HG03175 (cell line): Measurements from ENCODE around the gene FAM171A2.
A peak's percentile ranks its signal among the peaks of the same experiment; 100 is the strongest.
"Not testable (repeated sequence)": the region's sequence is repeated elsewhere in the genome, so short reads cannot be mapped to it uniquely, and the experiment has no call there.

ENCODE experiments used
- ATAC-seq: cut with Tn5 transposase; IDR thresholded peaks from one replicate; pipeline ENCODE4 v1.9.1; 2021; ENCODE audit warnings: mild to moderate bottlenecking, moderate library complexity; ENCODE audit not compliant: unreplicated experiment

FAM171A2 gene

DNA sequence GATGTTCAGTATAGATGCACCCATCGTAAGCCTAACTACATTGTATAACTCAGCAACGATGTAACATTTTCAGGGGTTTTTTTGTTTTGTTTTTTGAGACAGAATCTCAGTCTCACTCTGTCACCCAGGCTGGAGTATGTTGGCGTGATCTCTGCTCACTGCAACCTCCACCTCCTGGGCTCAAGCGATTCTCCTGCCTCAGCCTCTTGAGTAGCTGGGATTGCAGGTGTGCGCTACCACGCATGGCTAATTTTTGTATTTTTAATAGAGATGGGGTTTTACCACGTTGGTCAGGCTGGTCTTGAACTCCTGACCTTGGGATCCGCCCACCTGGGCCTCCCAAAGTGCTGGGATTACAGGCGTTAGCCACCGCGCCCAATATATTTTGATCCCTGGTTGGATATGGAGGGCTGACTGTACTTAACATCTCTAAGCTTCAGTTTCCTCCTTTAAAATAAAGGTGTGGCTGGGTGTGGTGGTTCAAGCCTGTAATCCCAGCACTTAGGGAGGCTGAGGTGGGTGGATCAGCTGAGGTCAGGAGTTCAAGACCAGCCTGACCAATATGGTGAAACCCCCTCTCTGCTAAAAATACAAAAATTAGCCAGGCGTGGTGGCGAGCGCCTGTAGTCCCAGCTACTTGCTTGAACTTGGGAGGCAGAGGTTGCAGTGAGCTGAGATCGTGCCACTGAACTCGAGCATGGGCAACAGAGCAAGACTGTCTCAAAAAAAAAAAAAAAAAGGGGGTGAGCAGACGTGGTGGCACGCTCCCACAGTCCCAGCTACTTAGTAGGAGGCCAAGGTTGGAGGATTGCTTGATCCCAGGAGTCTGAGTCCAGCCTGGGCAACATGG is 16.2 kb downstream of the FAM171A2 start:
- not testable (repeated sequence) for ATAC-seq

DNA sequence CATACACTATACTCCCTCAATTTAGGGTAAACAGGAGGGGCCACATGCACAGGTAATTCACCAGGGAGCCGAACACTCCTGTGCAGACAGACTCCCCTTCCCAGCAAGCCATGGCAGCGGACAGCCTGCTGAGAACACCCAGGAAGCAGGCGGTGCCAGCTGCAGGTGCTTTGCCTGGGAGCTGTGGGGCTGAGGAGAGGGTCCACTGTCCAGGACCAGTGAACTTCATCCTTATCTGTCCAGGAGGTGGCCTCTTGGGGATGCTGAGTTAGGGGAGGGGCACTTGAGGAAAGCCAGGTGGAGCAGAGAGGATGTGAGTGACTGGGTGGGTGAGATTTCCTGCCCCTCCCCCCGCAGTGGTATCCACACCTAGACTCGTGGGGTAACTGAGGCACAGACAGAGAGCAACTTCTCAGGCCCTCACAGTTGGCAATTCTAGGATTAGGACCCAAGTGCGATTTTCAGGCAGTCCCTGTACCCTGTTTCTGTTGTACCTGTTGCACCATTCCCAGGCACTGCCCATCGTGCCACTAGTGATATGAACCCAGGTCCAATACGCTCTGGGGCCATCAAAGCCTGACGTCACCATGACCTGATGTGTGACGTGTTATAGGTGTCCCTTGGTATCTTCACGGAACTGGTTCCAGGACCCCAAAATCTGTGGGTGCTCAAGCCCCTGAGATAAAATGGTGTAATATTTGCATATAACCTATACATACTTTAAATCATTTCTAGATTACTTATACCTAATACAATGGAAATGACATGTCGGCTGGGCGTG is 17.4 kb downstream of the FAM171A2 start:
- no peak for ATAC-seq

DNA sequence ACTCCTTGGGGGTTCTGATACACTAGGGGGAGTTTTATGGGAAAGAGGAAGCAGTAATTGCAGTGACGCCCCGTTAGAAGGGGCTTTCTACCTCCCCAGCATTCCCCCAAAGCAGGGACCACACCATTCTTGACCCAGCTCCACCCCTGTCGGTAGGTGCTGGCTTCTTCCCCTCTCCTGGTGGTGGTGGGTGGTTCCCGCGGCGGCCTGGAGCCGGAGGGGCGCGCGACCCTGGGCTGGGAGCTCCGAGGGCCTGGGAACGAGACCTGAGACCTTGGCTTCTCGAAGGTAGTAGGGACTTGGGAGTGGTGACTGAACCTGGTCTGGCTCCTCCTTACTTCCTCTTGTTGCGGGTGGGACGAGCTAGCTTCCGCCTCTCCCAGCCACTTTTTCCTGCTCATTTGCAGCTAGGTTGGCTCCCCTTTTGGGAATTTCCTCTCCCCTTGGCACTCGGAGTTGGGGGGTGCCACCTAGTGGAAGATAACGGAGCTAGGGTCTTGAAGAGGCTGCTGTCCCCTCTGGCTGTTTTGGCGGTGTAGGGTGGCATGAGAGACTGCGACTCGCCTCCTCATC is 18.1 kb downstream of the FAM171A2 start:
- no peak for ATAC-seq

DNA sequence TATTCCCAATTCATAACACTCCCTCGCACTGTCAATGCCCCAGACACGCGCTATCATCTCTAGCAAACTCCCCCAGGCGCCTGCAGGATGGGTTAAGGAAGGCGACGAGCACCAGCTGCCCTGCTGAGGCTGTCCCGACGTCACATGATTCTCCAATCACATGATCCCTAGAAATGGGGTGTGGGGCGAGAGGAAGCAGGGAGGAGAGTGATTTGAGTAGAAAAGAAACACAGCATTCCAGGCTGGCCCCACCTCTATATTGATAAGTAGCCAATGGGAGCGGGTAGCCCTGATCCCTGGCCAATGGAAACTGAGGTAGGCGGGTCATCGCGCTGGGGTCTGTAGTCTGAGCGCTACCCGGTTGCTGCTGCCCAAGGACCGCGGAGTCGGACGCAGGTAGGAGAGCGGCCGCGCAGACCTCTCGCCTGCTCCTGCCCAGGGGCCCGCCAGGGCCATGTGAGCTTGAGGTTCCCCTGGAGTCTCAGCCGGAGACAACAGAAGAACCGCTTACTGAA is 18.7 kb downstream of the FAM171A2 start, which contains the start of gene GRN:
TSS of gene GRN (plus strand) at position 364 of the 515 bp plus-strand sequence. CDS start 3,863 bp downstream, outside the sequence.
- peak; percentile 61 for ATAC-seq

DNA sequence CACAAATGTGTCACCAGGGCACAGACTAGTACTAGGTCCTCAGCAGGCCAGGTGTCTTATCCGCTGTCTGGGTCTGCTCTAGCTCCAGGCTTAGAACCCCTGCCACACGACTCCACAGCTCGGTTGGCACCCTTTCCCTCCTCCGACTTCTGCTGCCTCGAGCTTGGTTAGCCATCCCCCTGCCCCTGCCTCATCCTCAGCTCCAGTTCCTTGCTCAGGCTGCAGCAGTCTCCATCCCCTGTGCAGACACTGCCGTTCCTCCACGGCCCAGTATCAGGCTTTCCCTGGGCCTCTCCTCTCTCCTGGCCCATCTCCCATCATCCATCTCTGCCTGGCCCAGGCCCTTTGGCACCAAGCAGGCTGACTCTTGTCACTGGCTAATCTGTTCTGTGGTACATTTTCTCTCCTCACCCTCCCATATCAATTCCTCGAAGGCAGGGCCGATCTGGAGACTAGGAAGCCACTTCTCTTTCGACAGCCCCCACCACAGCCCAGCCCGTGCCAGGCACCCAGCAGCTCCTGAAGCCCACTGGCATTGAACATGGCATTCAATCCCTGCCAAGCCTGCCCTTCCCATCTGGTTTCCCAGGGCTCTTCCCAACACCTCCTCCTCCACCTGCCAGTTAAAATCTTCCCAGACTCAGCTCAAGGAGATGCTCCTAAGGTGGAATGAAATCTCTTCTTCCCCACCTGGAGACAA is 20.0 kb downstream of the FAM171A2 start:
- ATAC-seq = no peak

DNA sequence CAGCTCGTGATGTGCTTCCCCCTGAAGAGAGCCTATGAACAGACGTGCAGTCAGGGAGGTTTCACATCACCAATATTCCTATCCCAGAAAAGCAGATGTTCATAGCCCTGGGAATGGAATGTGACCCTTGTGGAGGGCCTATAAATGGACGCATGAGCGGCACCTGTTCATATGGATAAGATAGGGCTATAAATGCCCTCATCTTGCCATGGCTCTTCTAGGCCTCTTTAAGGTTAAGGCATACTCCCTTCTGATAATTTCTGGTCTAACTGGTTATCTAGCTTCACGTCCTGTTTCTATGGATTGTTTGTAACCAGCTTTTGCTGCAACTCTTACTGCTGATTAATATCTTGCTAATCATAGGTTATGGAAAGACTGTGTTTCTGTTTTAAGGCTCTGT is 23.1 kb downstream of the FAM171A2 start:
- not testable (repeated sequence) for ATAC-seq

DNA sequence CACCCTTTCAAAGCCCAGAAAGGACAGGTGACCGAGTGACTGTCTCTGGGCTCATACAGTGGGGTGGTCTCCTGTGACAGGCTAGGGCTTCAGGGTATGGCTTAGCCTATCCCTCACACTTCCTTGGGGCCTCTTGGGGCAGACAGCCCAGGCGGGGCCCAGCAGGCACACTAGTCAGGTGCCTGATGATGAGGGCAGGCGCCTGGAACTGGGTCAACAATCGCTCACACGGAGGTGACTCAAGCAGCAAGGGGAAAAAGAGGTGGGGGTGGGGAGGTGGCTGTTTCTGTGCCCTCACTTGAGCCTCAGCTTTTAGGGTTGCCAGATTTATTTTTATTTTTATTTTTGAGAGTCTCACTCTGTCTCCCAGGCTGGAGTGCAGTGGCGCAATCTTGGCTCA is 25.0 kb downstream of the FAM171A2 start:
- no peak for ATAC-seq

DNA sequence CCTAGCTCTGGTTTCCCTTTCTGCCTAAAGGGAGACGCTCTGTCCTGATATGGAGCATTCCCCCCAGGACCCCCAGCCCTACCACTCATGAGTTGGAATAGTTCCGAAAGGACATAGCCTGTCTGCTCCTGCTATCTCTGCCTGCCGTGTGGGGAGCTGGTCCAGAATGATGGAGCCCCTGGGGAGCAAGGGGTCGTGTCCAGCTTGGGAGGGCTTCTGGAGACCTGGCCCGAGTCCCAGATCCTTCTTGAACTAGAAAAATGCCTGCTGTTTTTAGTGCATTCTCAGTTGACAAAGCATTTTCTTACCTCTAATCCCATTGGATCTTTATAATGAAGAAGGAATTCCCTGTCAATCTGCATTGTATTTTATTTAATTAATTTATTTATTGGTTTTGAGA is 27.7 kb downstream of the FAM171A2 start:
- no peak for ATAC-seq

DNA sequence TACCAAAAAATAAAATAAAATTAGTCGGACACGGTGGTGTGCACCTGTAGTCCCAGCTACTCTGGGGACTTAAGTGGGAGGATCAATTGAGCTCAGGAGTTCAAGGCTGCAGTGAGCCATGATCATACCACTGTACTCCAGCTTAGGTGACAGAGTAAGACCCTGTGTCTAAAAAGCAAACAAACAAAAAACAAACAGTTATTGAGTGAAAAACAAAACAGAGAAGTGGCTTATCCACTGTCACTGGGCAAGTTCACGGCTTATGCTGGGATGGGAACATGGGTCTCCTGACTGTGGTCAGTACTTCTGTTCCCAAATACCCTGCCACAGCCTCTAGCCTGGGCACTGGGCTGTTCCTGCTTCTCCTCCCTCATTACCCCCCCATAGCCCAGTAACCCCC is 28.1 kb downstream of the FAM171A2 start:
- ATAC-seq = no peak

DNA sequence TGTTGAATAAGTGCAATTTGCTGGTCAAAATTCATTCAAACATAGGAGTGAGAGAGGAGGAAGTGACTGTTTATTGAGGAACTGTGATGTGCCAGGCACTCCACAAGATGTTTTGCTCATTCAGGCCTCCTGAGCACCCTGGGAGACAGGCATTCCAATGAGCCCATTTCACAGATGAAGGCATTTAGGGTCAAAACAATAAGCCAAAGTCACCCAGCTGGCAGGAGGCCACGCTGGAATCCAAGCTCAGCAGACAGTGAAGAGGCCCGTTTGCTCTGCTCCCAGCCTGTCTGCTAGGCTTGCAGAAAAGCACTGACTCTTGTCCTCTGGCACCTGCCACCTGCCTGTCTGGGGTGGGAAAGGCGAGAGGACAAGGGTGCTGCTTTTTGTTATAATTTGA is 28.9 kb downstream of the FAM171A2 start:
- no peak for ATAC-seq

DNA sequence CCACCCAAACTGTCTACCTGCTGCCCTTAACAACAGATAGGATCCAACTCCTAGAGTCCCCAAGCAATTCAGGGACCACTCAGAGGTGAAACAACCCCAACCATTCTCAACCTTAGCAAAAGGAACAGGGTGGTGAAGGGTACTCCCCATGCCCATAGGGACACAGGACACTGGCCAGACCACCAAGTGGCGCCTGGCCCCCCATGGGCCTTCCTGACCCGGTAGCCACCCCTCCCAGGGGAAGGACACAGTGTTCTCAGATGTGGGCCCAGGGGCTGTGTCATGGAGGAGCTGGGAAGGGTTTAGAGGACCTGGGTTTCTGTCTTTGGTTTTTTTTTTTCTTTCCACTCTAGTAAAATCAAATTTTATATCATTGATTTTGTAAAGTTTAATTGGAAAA is 29.3 kb downstream of the FAM171A2 start:
- ATAC-seq = no peak

DNA sequence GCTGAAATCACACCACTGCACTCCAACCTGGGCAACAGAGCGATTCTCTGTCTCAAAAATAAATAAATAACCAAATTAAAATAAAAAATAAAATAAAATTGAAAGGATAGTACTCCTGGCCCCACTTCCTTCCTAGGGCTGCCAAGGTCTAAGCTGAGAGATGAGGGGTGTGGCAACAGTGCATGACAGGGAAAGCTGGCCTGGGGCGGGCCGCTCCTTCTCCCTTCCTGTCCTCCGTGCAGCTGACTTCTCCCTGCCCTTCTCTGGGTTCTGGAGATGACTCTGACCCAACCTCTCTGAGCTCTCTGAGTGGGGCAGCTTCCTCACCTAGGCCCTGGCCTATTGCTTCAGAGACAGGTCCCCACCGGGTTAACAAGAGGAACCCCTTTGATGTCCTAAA is 30.3 kb downstream of the FAM171A2 start:
- ATAC-seq = no peak

DNA sequence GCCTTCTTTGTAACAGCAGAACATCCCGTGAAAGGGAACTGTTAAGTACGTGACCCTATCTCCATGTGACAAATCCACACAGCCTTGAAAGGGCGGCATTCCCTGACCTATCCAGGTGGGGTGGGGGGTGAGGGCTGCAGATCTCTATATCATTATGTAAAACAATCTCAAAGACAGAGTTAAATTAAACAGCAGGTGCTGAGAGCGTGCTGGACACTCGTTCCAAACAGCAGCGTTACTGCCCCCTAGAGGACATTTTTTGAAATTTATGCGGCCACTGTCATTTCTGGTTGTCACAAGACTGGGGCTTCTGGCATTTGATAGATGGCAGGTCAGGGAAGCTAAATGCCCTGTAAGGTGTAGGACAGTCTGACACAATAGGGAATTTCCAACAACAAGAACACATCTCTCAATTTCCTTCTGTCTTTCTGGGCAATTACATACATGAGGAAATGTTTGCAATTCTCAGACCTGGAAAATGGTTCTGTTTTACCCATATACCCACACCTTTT is 32.3 kb downstream of the FAM171A2 start:
- no peak for ATAC-seq

DNA sequence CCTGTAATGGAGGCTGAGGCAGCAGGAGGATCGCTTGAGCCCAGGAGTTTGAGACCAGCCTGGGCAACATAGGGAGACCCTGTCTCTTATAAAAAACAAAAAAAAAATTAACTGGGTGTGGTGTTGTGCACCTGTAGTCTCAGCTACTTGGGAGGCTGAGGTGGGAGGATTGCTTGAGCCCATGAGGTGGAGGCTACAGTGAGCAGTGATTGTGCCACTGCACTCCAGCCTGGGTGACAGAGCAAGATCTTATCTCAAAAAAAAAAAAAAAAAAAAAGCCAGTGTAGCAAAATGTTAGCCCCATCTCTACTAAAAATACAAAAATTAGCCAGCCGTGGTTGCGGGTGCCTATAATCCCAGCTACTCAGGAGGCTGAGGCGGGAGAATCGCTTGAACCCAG is 33.4 kb downstream of the FAM171A2 start:
- not testable (repeated sequence) for ATAC-seq

DNA sequence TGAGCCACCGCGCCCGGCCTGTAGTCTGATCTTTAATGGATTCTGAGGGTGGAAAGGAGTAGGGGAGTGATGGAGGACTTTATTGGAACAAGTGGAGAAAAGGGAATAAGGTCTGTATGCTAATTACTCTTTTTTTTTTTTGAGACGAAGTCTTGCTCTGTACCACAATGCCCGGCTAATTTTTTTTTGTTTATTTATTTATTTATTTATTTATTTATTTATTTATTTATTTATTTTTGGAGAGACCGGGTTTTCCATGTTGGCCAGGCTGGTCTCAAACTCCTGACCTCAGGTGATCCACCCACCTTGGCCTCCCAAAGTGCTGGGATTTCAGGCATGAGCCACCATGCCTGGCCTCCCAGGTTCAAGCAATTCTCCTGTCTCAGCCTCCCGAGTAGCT is 34.1 kb downstream of the FAM171A2 start:
- not testable (repeated sequence) for ATAC-seq

DNA sequence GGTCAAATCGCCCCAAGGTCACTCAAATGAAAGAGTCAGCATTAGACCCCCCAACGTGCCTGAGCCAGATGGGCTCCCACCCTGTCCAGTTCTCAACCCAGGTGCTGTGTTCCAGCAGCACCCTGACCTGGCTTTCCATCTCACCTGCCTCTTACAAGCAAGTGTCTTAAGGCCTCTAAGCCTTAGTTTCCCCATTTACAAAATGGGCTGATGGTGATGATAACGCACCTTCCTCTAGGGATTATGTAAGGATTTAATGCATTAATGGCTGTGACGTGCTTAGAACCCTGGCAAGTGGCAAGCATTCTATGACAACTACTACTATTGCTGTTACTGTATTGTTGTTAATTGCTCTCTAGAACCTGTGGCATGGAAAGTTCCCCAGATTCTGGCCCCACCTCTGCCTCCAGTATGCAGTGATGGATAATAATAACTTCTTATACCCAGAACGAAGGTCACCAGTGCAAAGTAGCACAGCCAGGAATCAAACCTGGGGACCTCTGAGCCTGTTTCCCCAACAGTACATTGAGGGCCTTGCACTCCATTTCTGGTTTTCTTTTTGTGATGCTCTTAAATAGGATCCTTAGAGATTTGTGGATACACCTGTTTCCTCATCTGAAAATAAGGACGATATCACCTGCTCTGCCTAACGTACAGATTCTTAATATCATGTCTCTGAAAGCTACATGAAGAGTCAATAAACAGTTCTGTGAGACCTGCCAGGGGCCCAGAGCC is 35.8 kb downstream of the FAM171A2 start:
- no peak for ATAC-seq

DNA sequence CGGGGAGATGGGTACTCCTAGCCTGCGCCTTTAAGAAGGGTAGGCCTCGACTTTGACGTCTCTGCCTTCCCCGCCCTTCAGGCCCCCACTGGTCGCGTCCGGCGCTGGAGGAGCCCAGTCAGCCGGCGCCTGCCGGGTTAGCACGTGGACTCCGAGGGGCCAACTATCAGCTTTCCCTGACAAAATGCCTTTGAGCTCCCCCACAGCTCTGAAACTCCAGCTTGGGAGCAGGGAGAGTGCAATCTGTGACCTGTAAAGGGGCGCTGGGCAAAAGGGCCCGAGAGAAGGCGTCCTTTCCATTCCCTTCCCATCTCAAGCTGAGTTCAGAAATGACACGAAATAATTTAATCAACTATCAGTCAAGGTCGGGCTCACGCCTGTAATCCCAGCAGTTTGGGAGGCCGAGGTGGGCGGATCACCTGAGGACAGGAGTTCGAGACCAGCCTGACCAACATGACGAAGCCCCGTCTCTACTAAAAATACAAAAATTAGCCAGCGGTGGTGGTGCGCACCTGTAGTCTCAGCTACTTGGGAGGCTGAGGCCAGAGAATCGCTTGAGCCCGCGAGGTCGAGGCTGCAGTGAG is 36.7 kb downstream of the FAM171A2 start:
- peak; percentile 59 for ATAC-seq

DNA sequence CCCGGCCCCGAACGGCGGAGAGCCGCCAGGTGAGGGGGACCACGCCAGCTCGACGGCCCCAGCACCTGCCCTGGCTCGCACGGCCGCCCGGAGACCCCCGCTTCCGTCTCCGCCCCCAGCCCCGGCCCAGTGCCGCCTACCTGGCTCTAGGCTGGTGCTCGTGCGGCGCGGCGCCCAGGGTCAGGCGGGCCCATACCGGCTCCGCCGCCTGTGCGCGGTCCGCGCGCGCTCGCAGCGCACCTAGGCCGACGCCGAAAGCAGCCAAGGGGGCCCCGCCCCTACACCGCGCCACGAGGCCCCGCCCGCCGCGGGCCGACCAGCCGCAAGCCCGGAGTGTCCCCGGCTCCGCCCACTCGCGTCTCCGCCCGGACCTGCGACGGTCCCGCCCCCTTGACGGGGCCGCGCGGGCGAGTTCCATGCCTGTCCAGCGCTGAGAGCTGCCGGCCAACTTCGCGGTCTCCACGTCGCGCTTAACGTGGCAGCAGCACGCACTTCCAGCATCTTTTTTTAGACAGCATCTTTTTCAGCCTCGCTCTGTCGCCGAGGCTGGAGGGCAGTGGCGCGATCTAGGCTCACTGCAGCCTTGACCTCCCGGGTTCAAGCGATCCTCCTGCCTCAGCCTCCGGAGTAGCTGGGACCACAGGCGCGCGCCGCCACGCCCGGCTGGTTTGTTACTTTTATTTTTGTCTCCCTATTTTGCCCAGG is 38.9 kb downstream of the FAM171A2 start, which contains the start of gene SLC25A39:
TSS of gene SLC25A39 (minus strand) at position 253 of the 705 bp plus-strand sequence. CDS start 1,261 bp downstream, outside the sequence.
- ATAC-seq = peak; percentile 69

DNA sequence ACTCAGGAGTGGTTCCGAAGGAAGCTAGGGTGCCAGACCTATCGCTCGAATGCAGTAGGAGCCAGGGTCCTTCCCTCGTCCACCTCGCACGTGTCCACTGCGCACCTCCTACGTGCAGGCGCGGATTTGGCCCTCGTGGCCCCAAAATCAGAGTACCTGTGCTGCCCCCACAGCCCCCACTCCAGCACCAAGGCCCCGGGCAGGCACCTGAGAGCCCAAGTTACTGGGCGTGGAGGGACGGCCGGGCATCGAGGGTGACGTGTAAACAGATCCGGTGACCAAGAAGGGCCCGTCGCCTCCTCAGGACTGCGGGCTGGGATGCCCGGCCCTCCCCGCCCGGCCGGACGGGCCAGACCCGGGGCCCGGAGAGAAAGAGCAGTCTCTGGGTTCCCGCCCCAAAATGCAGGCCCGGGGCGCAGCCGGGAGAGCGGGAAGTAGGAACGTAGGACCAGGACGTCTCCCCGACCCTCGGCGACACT is 39.5 kb downstream of the FAM171A2 start:
- ATAC-seq = peak; percentile 5
